Body of pancreas (tissue), 4 donors: Measurements from ENCODE around the gene FREM1.

Source experiments
- CTCF ChIP-seq, 7 experiments: fragments of 450-650 bp in 4 of 7; fragments of 200-600 bp in 3 of 7; sonication (generic) in 3 of 7; IDR thresholded peaks; one replicate each; pipeline ENCODE4 v1.5.1; 2016 to 2019; ENCODE audit warnings: antibody characterized with exemption in 7 of 7
- POLR2A ChIP-seq, 3 donors: fragments of 450-650 bp; IDR thresholded peaks; one replicate each; pipeline ENCODE4 v1.6.1; 2016; ENCODE audit warnings: antibody characterized with exemption in 3 of 3, mild to moderate bottlenecking in 2 of 3

GRCh38 chr9:14822666-14823065 is 87.6 kb downstream of the FREM1 start:
- TF ChIP-seq CTCF (IDR thresholded peaks at IDR 0.05), result no peak
- TF ChIP-seq POLR2A (IDR thresholded peaks at IDR 0.05), result no peak
